K562 (cell line): ENCODE measurements around the gene PSMC3IP. TPM values are rescaled to one million over a fixed set of nuclear protein-coding genes. Genes with fewer than 3 reads are reported as not detected.

ENCODE experiments used
- ATAC-seq: fragments of 200-7000 bp; cut with Tn5 transposase; 3 replicates; pipeline ENCODE4 v1.9.1; 2020; ENCODE audit warnings: moderate library complexity
- BruUV-seq: library from RNA; stranded (reverse); fragments of 400-500 nt; replicated peaks from 2 replicates; lab custom pipeline; 2021; lab: Mats Ljungman, UMichigan
- CTCF ChIA-PET: fragments of 300-600 bp; formaldehyde crosslinking; extraction: SDS; loops from one replicate; lab custom pipeline; 2021; ENCODE audit warnings: low intra/inter-chr PET ratio; lab: Yijun Ruan, JAX
- POLR2A ChIA-PET: fragments of 300-600, 350-650 bp; sonication (Branson Sonifier 250); formaldehyde crosslinking; extraction: SDS; loops from one replicate; lab custom pipeline; 2021; ENCODE audit warnings: antibody characterized with exemption, inconsistent platforms; lab: Yijun Ruan, JAX
- DNase-seq, 4 experiments: peaks; one replicate each; pipeline versions ENCODE4 v3.0.0 to v3.0.0-alpha.2; 2011 to 2018; ENCODE audit warnings: low spot score in 3 of 4, mixed read lengths in 3 of 4; ENCODE audit errors: extremely low read depth in 1 of 4
- FAIRE-seq: peaks from 2 replicates; lab custom pipeline; 2011; peaks lifted over from hg19 to GRCh38; lab: Jason Lieb, UNC
- H2AFZ ChIP-seq: 2 replicates; pipeline ENCODE4 v1.6.0; 2011; ENCODE audit warnings: low read depth, low read length, control low read depth, inconsistent platforms
- H3K27ac ChIP-seq: fragments of 200-600 bp; 3 replicates; pipeline ENCODE4 v1.8.0; 2011; ENCODE audit warnings: low read depth, mild to moderate bottlenecking, control low read depth, inconsistent platforms, low read length, moderate library complexity, mixed read lengths; ENCODE audit errors: extremely low read depth
- H3K27me3 ChIP-seq, 2 experiments: fragments of 300-600 bp in 1 of 2; 2 replicates in 1 of 2; 3 replicates in 1 of 2; pipeline versions ENCODE4 v1.6.0 to v1.8.0; 2011; ENCODE audit warnings: inconsistent platforms in 2 of 2, low read length in 2 of 2, mild to moderate bottlenecking in 1 of 2, mixed read lengths in 1 of 2, moderate library complexity in 1 of 2; ENCODE audit not compliant: control insufficient read depth in 2 of 2, insufficient read depth in 2 of 2
- H3K36me3 ChIP-seq: fragments of 300-600 bp; 3 replicates; pipeline ENCODE4 v1.8.0; 2011; ENCODE audit warnings: mild to moderate bottlenecking, low read length, inconsistent platforms; ENCODE audit not compliant: control insufficient read depth, insufficient read depth
- H3K4me1 ChIP-seq, 2 experiments: fragments of 200-600 bp in 1 of 2; replicated peaks in 1 of 2; 2 replicates in 1 of 2; 3 replicates in 1 of 2; pipeline versions ENCODE4 v1.5.1 to v1.8.0; 2011; ENCODE audit warnings: inconsistent platforms in 2 of 2, low read length in 2 of 2, mild to moderate bottlenecking in 1 of 2, mixed read lengths in 1 of 2, moderate library complexity in 1 of 2; ENCODE audit not compliant: control insufficient read depth in 2 of 2, insufficient read depth in 2 of 2
- H3K4me2 ChIP-seq: 2 replicates; pipeline ENCODE4 v1.6.1; 2011; ENCODE audit warnings: low read length, control low read depth, inconsistent platforms, mixed read lengths; ENCODE audit not compliant: insufficient read depth
- H3K4me3 ChIP-seq: fragments of 200-600 bp; sonication (generic), shearing (Covaris generic); 2 replicates; pipeline ENCODE4 v1.5.1; 2016; ENCODE audit warnings: control low read depth, inconsistent platforms
- H3K79me2 ChIP-seq: fragments of 200-600 bp; 3 replicates; pipeline ENCODE4 v1.8.0; 2011; ENCODE audit warnings: low read length, inconsistent platforms; ENCODE audit not compliant: control insufficient read depth, insufficient read depth
- H3K9ac ChIP-seq, 2 experiments: 2 replicates each; pipeline versions ENCODE4 v1.6.0 to v1.6.1; 2011; ENCODE audit warnings: low read depth in 2 of 2, low read length in 2 of 2, control low read depth in 1 of 2, inconsistent platforms in 1 of 2, mild to moderate bottlenecking in 1 of 2, mixed read lengths in 1 of 2; ENCODE audit not compliant: insufficient read depth in 1 of 2
- H3K9me1 ChIP-seq: one replicate; pipeline ENCODE4 v1.6.0; 2011; ENCODE audit warnings: inconsistent platforms, mild to moderate bottlenecking, low read length, moderate library complexity; ENCODE audit not compliant: control insufficient read depth, insufficient read depth
- H3K9me3 ChIP-seq: replicated peaks from 2 replicates; pipeline ENCODE4 v1.5.1; 2011; ENCODE audit warnings: low read depth, low read length, inconsistent platforms; ENCODE audit not compliant: control insufficient read depth, insufficient read depth
- H4K20me1 ChIP-seq: replicated peaks from 2 replicates; pipeline ENCODE4 v1.6.1; 2011; ENCODE audit warnings: low read length, inconsistent platforms, mixed read lengths; ENCODE audit not compliant: control insufficient read depth, insufficient read depth
- CBFA2T3 ChIP-seq: fragments of 450-650 bp; IDR thresholded peaks from 2 replicates; pipeline ENCODE4 v1.6.1; 2017
- ETS2 ChIP-seq: IDR thresholded peaks from 2 replicates; pipeline ENCODE4 v1.6.1; 2016; ENCODE audit warnings: borderline replicate concordance, missing genetic modification characterization, mild to moderate bottlenecking, moderate library complexity, missing compliant biosample characterization; ENCODE audit not compliant: poor library complexity, severe bottlenecking
- KLF1 ChIP-seq: fragments of 450-650 bp; IDR thresholded peaks from 2 replicates; pipeline ENCODE4 v1.6.1; 2016; ENCODE audit warnings: missing genetic modification characterization, missing compliant biosample characterization
- WGBS: fragments of 100-300 bp; shearing (Covaris generic); methylation state at CpG from one replicate; pipeline ENCODE4 v1.1.6; 2016; ENCODE audit warnings: low coverage, mixed read lengths; ENCODE audit not compliant: insufficient coverage; ENCODE audit errors: missing lambda C conversion rate; 5-methylcytosine and 5-hydroxymethylcytosine counted together
- in situ Hi-C: fragments of 300-500 bp; cut with MboI; formaldehyde crosslinking; loops from 4 replicates; pipeline ENCODE4 v1.15.0; 2018; ENCODE audit warnings: inconsistent platforms, mixed read lengths
- intact Hi-C: fragments of 100-400 bp; cut with micrococcal nuclease; formaldehyde crosslinking; loops from 2 replicates; pipeline ENCODE4 v1.14.2; 2022
- polyA plus RNA-seq, 8 experiments: library from polyadenylated mRNA; depleted of rRNA in 4 of 8; stranded (reverse) in 5 of 8; unstranded in 3 of 8; fragments of >200 nt; fragmentation: Nextera tagmentation in 2 of 8; fragmentation: Illumina TruSeq in 1 of 8; extraction: Ambion mirVana in 2 of 8; extraction: Trizol in 1 of 8; gene quantifications; 2 replicates each; pipeline versions ENCODE4 v1.2.1 to v1.2.3, GENCODE V29; 2011 to 2014; ENCODE audit warnings: inconsistent platforms in 1 of 8, missing spikeins in 1 of 8
- total RNA-seq, 7 experiments: library from RNA; depleted of rRNA in 6 of 7; stranded (reverse); fragments of >200 nt in 6 of 7; fragmentation: Illumina TruSeq in 2 of 7; extraction: Trizol in 2 of 7; gene quantifications; 2 replicates each; pipeline versions ENCODE4 v1.2.1 to v1.2.3, GENCODE V29; 2011 to 2021; ENCODE audit warnings: low replicate concordance in 1 of 7
- TF ChIP-seq, protein P1 (sequence below): fragments of 250-450 bp; sonication (Bioruptor Pico); IDR thresholded peaks from 2 replicates; pipeline ENCODE4 v1.8.0; 2022; ENCODE audit warnings: inconsistent platforms
- TF ChIP-seq, protein P2 (sequence below), 2 experiments: fragments of 450-650 bp; IDR thresholded peaks; 2 replicates each; pipeline ENCODE4 v1.6.1; 2018; ENCODE audit warnings: mild to moderate bottlenecking in 2 of 2, low read depth in 1 of 2; ENCODE audit not compliant: partially characterized antibody in 2 of 2

The PSMC3IP gene
- total and polyA plus RNA-seq, 9 of the 15 experiments (the other 6 are each of a cell fraction or from before 2014, with no cell fraction given): 13.8 to 65.6 (median 32.8) TPM

DNA sequence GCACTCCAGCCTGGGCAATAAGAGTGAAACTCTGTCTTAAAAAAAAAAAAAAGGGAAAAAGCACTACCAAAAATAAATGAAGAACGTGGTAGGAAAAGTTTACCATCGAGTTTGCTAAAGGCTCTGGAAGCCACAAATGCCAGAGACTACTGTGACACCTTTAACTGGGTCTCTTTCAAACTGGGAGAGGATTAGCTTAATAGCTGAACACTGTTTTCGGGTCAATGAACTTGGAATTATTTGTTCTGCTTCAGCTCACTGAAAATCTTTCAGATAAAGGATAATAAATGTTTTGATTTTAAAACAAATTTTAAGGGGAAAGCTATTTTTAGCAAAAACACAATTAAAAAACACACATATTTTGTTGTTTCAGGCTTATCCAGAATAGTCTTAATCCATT, 30.2 kb upstream of the PSMC3IP start:
- peaks cover 3% of the 10 kb centered on the region; the same call in 1 of the 2 replicates for H4K20me1 ChIP-seq
- intact Hi-C loops: loop anchor here (5.0 kb wide), 1 partner anchor 70 kb away; the partner anchor contains the start of gene PLEKHH3
- TF ChIP-seq, protein P1, sequence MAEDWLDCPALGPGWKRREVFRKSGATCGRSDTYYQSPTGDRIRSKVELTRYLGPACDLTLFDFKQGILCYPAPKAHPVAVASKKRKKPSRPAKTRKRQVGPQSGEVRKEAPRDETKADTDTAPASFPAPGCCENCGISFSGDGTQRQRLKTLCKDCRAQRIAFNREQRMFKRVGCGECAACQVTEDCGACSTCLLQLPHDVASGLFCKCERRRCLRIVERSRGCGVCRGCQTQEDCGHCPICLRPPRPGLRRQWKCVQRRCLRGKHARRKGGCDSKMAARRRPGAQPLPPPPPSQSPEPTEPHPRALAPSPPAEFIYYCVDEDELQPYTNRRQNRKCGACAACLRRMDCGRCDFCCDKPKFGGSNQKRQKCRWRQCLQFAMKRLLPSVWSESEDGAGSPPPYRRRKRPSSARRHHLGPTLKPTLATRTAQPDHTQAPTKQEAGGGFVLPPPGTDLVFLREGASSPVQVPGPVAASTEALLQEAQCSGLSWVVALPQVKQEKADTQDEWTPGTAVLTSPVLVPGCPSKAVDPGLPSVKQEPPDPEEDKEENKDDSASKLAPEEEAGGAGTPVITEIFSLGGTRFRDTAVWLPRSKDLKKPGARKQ (CRISPR knock-in tag): no peak
- TF ChIP-seq KLF1 (tag) (no peak), CBFA2T3 (no peak), ETS2 (tag) (no peak)
- TF ChIP-seq, protein P2, sequence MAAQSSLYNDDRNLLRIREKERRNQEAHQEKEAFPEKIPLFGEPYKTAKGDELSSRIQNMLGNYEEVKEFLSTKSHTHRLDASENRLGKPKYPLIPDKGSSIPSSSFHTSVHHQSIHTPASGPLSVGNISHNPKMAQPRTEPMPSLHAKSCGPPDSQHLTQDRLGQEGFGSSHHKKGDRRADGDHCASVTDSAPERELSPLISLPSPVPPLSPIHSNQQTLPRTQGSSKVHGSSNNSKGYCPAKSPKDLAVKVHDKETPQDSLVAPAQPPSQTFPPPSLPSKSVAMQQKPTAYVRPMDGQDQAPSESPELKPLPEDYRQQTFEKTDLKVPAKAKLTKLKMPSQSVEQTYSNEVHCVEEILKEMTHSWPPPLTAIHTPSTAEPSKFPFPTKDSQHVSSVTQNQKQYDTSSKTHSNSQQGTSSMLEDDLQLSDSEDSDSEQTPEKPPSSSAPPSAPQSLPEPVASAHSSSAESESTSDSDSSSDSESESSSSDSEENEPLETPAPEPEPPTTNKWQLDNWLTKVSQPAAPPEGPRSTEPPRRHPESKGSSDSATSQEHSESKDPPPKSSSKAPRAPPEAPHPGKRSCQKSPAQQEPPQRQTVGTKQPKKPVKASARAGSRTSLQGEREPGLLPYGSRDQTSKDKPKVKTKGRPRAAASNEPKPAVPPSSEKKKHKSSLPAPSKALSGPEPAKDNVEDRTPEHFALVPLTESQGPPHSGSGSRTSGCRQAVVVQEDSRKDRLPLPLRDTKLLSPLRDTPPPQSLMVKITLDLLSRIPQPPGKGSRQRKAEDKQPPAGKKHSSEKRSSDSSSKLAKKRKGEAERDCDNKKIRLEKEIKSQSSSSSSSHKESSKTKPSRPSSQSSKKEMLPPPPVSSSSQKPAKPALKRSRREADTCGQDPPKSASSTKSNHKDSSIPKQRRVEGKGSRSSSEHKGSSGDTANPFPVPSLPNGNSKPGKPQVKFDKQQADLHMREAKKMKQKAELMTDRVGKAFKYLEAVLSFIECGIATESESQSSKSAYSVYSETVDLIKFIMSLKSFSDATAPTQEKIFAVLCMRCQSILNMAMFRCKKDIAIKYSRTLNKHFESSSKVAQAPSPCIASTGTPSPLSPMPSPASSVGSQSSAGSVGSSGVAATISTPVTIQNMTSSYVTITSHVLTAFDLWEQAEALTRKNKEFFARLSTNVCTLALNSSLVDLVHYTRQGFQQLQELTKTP (IDR thresholded peaks at IDR 0.05; ENCODE audit: low read depth in 1 of 2, partially characterized antibody in 2 of 2): peak in 1 of 2 experiments; percentile 15
- no peak overlapping the region for H2AFZ ChIP-seq
- H3K27ac ChIP-seq: no peak overlapping the region
- H3K9me3 ChIP-seq: no peaks in the 10 kb centered on the region
- ChIA-PET POLR2A (interaction anchor here (0.6 to 2.8 kb wide), 12 partner anchors 8 to 239 kb away, joined by 3 to 31 read pairs (median 6); no protein-coding TSS in a partner anchor), CTCF (interaction anchor here (1.1 kb wide), 1 partner anchor 73 kb away, joined by 4 read pairs; no protein-coding TSS in a partner anchor)
- peak overlapping the region; percentile 97 for H3K4me2 ChIP-seq
- no TSS peak for BruUV-seq
- peak overlapping the region; percentile 95 for H3K4me3 ChIP-seq
- H3K9ac ChIP-seq: peak overlapping the region in 1 of 2 experiments; percentile 92; a peak in 2 of 4 replicates
- no peaks in the 10 kb centered on the region for H3K9me1 ChIP-seq
- peaks cover 22% of the 10 kb centered on the region for H3K36me3 ChIP-seq
- DNase-seq (no peak), FAIRE-seq (no peak), ATAC-seq (no peak)
- in situ Hi-C loops: no loop called here
- 6% methylated on average over 3 of the region's 3 CpGs for WGBS
- no peaks in the 10 kb centered on the region for H3K27me3 ChIP-seq
- peaks cover 72% of the 10 kb centered on the region for H3K79me2 ChIP-seq
- peaks cover 16 to 18% of the 10 kb centered on the region in 2 experiments; a peak in 4 of 5 replicates for H3K4me1 ChIP-seq
